Measurements from ENCODE around the gene XIRP2. TPM values are rescaled to one million over a fixed set of nuclear protein-coding genes. Genes with fewer than 3 reads are reported as not detected.
"Not testable (repeated sequence)": the region's sequence is repeated elsewhere in the genome, so short reads cannot be mapped to it uniquely, and the experiment has no call there.

XIRP2 gene
- total RNA-seq, 2 experiments from 2014 or later: not detected

DNA sequence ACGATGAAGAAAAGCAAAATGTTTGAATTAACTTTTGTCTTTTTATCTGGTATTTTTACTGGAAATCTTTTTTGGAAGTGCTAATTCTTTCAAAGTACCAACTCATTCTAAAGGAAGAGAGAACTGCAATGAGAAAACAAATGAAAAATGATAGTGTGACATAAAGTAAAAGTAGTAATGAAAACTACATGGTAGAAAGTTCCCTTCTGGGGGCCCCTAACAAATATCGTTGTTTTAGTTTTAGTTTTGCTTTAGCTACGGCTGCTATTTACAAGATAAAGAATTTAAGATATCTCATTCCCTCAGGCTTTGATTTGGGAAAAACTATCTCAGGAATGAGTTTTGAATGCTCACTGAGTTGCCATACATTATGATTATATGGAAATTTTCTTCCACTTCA lies 161.4 kb downstream of the XIRP2 start:
- H3K4me1 Mint-ChIP-seq: no peaks in the 10 kb centered on the region
- no peaks in the 10 kb centered on the region for H3K9me3 Mint-ChIP-seq
- DNase-seq: no peak
- H3K4me3 Mint-ChIP-seq: no peak overlapping the region
- H3K27me3 Mint-ChIP-seq: no peaks in the 10 kb centered on the region
- H3K36me3 Mint-ChIP-seq: no peaks in the 10 kb centered on the region
- no peak overlapping the region for H3K27ac Mint-ChIP-seq

DNA sequence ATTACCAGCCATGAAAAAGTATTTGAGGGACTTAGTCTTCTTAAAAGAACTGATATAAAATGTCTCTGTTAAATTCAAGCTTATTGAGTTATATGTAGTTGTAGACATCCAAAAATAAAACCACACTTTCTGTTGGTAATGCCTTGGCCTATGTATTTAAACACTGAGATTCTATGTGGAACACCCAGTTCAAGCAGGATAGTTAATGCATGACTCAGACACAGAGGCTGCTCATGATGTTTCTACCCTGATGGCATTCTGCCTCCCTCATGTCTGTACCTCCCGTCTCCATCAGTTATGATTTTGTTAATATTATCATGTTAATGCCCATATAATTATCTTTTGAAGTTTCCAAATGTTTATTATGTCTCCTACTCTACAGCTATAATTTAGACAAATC lies 164.5 kb downstream of the XIRP2 start:
- Mint-ChIP-seq H3K27me3 (no peaks in the 10 kb centered on the region), H3K4me3 (no peak overlapping the region), H3K4me1 (no peaks in the 10 kb centered on the region), H3K27ac (no peak overlapping the region), H3K9me3 (no peaks in the 10 kb centered on the region), H3K36me3 (no peaks in the 10 kb centered on the region)
- DNase-seq: no peak

DNA sequence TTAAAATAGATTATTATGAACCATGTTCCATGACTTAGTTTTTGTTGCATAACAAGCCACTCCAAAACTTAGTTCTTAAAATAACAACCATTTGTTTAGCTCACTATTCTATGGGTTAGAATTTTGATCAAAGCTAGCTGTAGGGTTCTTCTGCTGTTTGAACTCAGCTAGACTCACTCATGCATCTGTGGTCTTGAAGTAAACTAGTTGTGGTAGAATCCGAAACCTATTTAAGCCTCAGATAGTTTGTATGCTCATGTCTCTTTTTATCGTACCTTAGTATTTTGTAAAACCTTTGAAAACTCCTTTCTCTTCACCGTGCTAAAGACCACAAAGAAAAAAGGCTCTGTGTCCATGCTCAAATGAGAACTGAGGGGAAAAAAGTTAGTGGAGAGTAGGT lies 166.6 kb downstream of the XIRP2 start:
- Mint-ChIP-seq H3K4me1 (no peaks in the 10 kb centered on the region), H3K9me3 (no peaks in the 10 kb centered on the region)

DNA sequence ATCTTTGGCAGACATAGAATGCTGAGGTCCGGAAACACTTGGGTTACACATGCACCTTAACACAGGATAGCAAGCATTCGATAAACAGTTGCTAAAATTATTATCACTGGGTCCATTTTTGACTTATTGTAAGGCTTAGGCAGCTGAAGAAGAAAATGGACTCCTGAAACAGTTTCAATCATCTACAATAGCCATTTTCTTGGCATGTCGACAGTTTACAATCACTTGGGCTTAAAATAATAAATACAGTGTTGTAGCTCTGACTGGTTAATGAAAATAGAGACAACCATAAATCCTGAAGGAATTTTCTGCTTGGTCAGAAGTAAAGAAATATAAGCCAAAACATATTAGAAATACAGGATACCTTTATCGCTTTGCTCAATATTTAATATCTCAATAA lies 169.2 kb downstream of the XIRP2 start:
- no peaks in the 10 kb centered on the region for H3K9me3 Mint-ChIP-seq
- H3K4me1 Mint-ChIP-seq: no peaks in the 10 kb centered on the region
- H3K27ac Mint-ChIP-seq: no peak overlapping the region
- H3K4me3 Mint-ChIP-seq: no peak overlapping the region
- H3K36me3 Mint-ChIP-seq: no peaks in the 10 kb centered on the region
- no peak for DNase-seq
- H3K27me3 Mint-ChIP-seq: no peaks in the 10 kb centered on the region

More for the DNA sequence above, 166.6 kb downstream of the XIRP2 start:
- Mint-ChIP-seq H3K27ac (no peak overlapping the region), H3K36me3 (no peaks in the 10 kb centered on the region), H3K4me3 (no peak overlapping the region), H3K27me3 (no peaks in the 10 kb centered on the region)
- no peak for DNase-seq

DNA sequence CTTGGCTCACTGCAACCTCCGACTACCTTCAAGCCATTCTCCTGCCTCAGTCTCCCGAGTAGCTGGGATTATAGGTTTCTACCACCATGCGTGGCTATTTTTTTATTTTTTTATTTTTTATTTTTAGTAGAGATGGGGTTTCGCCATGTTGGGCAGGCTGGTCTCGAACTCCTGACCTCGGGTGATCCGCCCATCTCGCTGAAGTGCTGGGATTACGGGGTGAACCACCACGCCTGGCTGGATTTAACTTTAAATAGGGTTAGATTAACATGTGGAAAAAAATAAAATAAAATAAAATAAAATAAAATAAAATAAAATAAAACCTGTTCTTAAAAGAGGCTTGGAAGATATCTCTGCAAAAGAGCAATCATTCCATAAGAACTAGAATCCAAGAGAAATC lies 170.9 kb downstream of the XIRP2 start:
- no peak overlapping the region for H3K27ac Mint-ChIP-seq
- H3K36me3 Mint-ChIP-seq: no peaks in the 10 kb centered on the region

DNA sequence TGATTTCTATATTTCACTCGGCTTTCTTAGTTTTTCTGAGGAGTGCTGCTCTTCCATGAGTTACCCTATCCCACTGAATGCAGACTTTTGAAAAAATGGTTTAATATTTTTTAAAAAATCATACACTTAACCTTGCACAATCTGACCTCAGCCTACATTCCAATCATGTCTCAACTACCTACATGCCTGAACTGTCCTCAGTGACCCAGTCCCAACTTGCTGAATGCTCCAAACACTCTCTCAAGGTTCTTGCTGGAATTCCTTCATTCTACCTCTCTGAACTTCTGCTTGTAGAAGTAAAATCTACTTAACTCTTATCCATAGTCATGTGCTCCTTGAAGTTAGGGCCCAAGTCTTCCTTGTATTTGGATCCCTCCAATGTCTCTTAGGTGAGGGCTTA lies 181.6 kb downstream of the XIRP2 start:
- H3K27me3 Mint-ChIP-seq: no peaks in the 10 kb centered on the region
- H3K4me3 Mint-ChIP-seq: no peak overlapping the region
- no peak overlapping the region for H3K27ac Mint-ChIP-seq
- DNase-seq: no peak
- no peaks in the 10 kb centered on the region for H3K9me3 Mint-ChIP-seq
- no peaks in the 10 kb centered on the region for H3K36me3 Mint-ChIP-seq
- H3K4me1 Mint-ChIP-seq: no peaks in the 10 kb centered on the region

More for the DNA sequence above, 170.9 kb downstream of the XIRP2 start:
- Mint-ChIP-seq H3K4me3 (no peak overlapping the region), H3K9me3 (no peaks in the 10 kb centered on the region), H3K4me1 (no peaks in the 10 kb centered on the region), H3K27me3 (no peaks in the 10 kb centered on the region)
- no peak for DNase-seq

DNA sequence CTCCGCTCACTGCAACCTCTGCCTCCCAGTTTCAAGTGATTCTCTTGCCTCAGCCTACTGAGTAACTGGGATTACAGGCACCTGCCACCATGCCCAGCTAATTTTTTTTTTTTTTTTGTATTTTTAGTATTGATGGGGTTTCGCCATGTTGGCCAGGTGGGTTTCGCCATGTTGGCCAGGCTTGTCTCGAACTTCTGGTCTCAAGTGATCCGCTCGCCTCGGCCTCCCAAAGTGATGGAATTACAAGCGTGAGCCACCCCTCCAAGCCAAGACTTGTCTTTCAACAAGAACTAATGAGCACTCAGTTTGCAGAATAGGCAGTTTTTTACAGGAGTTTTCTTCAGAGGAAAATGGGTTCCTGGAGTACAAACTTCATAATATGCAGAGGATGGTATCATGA lies 187.4 kb downstream of the XIRP2 start:
- DNase-seq, H3K4me3 Mint-ChIP-seq, H3K36me3 Mint-ChIP-seq, H3K27ac Mint-ChIP-seq, H3K9me3 Mint-ChIP-seq, H3K27me3 Mint-ChIP-seq, H3K4me1 Mint-ChIP-seq: not testable (repeated sequence)

DNA sequence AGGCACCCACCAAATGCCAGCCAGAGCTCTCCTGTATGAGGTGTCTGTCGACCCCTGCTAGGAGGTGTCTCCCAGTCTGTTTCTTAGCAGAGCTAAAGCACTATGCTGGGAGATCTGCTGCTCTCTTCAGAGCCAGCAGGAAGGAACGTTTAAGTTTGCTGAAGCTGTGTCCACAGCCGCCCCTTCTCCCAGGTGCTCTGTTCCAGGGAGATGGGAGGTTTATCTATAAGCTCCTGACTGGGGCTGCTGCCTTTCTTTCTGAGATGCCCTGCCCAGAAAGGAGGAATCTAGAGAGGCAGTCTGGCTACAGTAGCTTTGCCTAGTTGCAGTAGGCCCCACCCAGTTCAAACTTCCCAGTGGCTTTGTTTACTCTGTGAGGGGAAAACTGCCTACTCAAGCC lies 210.7 kb downstream of the XIRP2 start:
- not testable (repeated sequence) for H3K36me3 Mint-ChIP-seq, H3K4me1 Mint-ChIP-seq, H3K4me3 Mint-ChIP-seq, H3K27ac Mint-ChIP-seq, H3K9me3 Mint-ChIP-seq, DNase-seq, H3K27me3 Mint-ChIP-seq

DNA sequence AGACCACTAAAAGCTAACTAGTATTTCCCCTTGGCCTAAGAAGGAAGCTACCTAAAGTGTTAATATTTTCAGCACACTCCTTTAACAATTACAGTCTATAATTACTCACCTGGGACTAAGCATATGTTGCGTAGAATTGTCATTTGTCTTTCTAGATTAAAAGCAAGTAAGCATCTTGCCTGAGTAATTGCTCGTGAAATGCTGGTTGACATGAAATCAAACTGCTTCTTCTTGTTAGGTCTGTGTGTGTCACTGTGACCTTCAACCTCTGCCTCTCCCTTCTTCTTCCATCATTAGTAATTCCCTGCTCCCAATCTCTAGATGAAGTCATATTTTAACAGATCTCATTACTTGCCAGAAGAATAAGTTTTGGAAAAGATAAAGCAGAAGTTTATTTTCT lies 212.2 kb downstream of the XIRP2 start:
- H3K27me3 Mint-ChIP-seq: no peaks in the 10 kb centered on the region
- H3K36me3 Mint-ChIP-seq: no peaks in the 10 kb centered on the region
- no peak overlapping the region for H3K27ac Mint-ChIP-seq
- no peak for DNase-seq
- no peak overlapping the region for H3K4me3 Mint-ChIP-seq
- H3K9me3 Mint-ChIP-seq: peaks cover 3% of the 10 kb centered on the region
- no peaks in the 10 kb centered on the region for H3K4me1 Mint-ChIP-seq

DNA sequence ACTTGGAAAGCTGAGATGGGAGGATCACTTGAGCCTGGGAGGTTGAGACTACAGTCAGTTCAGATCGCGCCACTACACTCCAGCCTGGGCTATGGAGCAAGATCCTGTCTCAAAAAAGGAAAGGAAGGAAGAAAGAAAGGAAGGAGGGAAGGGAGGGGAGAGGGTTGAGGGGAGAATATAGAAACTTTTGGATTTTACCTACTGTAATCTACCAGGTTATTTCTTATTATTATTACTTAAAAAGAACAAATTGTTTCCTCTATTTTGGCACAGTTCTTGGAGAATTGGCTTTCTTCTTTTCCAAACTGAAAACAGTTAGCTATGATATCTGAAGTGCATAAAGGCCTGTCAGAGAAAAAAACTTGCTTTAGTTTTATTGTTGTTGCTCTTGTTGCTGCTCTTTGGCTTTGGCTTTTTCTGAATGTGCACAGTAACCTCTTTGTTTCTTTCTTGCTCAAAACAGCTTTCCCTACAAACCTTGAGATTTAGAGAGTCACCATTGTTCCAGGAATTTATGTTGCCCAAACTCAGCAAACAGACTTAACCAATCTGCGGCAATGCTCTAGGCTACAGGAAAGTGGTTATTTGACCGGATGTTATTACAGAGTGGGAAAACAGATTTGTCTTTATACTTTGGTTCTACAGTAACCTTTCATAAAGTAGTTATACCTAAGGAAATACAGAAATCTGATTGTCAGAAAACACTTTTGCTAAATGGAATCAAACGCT lies 214.9 kb downstream of the XIRP2 start:
- no peak overlapping the region for H3K27ac Mint-ChIP-seq
- no peaks in the 10 kb centered on the region for H3K27me3 Mint-ChIP-seq
- no peaks in the 10 kb centered on the region for H3K4me1 Mint-ChIP-seq
- DNase-seq: no peak
- no peak overlapping the region for H3K4me3 Mint-ChIP-seq
- no peaks in the 10 kb centered on the region for H3K36me3 Mint-ChIP-seq
- H3K9me3 Mint-ChIP-seq: peaks cover 5% of the 10 kb centered on the region

DNA sequence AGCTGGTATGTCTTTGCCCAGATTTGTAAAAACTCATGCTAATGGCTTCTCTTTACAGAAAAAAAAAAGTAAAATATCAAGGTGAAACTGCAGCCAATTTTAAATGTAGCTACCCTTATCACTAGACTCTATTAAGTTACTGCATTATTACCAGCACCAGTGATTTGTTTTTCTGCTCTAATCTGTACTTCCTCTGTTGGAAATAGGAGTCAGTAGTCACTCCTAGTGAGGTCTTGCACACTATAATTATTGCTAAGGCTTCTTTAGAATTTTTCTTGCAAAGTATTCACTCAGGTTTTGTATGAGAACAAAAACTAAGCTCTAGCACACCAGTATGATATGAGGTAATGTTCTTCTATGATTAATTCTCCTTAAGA lies 215.5 kb downstream of the XIRP2 start:
- no peak overlapping the region for H3K4me3 Mint-ChIP-seq
- H3K27ac Mint-ChIP-seq: no peak overlapping the region
- peaks cover 5% of the 10 kb centered on the region for H3K9me3 Mint-ChIP-seq
- DNase-seq: no peak
- H3K4me1 Mint-ChIP-seq: no peaks in the 10 kb centered on the region
- H3K27me3 Mint-ChIP-seq: no peaks in the 10 kb centered on the region
- no peaks in the 10 kb centered on the region for H3K36me3 Mint-ChIP-seq

DNA sequence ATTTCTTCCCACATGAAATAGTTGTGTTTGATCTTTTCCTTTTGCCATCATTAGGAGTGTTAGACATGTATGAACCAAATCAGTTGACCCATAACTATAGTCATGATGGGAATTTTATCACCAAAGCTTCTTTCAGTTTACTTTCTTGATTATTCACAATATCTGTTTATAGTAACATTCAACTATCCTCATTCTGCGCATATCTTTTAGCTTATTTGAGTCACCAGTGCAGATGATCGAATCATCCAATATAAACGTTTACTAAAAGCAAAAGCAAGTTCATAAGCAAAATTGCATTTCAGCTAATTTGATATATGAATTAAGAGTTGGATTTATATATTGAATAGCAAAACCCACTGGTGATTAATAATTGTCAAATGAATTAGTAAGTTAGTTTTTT lies 216.4 kb downstream of the XIRP2 start:
- Mint-ChIP-seq H3K9me3 (peaks cover 9% of the 10 kb centered on the region), H3K36me3 (no peaks in the 10 kb centered on the region), H3K27me3 (no peaks in the 10 kb centered on the region), H3K27ac (no peak overlapping the region), H3K4me3 (no peak overlapping the region), H3K4me1 (no peaks in the 10 kb centered on the region)
- DNase-seq: no peak

DNA sequence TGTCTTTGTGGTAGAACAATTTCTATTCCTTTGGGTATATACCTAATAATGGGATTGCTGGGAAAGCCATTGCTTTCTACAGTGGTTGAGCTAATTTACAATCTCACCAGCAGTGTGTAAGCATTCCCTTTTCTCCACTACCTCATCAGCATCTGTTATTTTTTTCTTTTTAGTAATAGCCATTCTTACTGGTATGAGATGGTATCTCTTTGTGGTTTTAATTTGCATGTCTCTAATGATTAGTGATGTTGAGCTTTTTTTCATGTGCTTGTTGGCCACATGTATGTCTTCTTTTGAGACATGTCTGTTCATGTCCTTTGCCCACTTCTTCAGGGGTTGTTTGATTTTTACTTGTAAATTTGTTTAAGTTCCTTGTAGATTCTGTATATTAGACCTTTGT lies 221.4 kb downstream of the XIRP2 start:
- peaks cover 12% of the 10 kb centered on the region for H3K9me3 Mint-ChIP-seq
- H3K4me3 Mint-ChIP-seq, H3K27ac Mint-ChIP-seq, DNase-seq, H3K27me3 Mint-ChIP-seq, H3K4me1 Mint-ChIP-seq, H3K36me3 Mint-ChIP-seq: not testable (repeated sequence)

DNA sequence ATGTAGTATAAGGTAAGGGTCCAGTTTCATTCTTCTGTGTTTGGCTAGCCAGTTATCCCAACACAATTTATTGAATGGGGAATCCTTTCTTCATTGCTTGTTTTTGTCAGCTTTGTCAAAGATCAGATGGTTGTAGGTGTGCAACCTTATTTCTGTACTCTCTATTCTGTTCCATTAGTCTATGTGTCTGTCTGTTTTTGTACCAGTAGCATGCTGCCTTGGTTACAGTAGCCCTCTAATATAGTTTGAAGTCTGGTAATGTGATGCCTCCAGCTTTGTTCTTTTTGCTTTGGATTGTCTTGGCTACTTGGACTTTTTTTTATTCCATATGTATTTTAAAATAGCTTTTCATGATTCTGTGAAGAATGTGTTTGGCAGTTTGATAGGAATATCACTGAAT lies 222.1 kb downstream of the XIRP2 start:
- Mint-ChIP-seq H3K27ac (no peak overlapping the region), H3K4me1 (no peaks in the 10 kb centered on the region), H3K27me3 (no peaks in the 10 kb centered on the region), H3K36me3 (no peaks in the 10 kb centered on the region), H3K9me3 (peaks cover 9% of the 10 kb centered on the region), H3K4me3 (no peak overlapping the region)
- no peak for DNase-seq

DNA sequence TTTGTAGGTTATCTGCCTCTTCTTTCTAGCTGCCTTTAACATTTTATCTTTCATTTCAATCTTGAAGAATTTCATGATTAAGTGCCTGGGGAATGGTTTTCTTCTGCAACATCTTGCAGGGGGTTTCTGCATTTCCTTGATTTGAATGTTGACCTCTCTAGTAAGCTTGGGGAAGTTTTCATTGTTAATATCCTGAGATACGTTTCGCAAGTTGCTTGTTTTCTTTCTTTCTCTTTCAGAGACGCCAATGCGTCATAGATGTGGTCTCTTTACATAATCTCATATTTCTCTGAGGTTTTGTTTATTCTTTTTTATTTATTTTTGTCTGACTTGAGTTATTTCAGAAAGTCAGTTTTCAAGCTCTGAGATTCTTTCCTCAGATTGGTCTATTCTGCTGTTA lies 225.7 kb downstream of the XIRP2 start:
- H3K4me1 Mint-ChIP-seq: no peaks in the 10 kb centered on the region
- DNase-seq: no peak
- H3K4me3 Mint-ChIP-seq: no peak overlapping the region
- no peak overlapping the region for H3K27ac Mint-ChIP-seq
- no peaks in the 10 kb centered on the region for H3K27me3 Mint-ChIP-seq
- H3K9me3 Mint-ChIP-seq: peaks cover 7% of the 10 kb centered on the region
- H3K36me3 Mint-ChIP-seq: no peaks in the 10 kb centered on the region

DNA sequence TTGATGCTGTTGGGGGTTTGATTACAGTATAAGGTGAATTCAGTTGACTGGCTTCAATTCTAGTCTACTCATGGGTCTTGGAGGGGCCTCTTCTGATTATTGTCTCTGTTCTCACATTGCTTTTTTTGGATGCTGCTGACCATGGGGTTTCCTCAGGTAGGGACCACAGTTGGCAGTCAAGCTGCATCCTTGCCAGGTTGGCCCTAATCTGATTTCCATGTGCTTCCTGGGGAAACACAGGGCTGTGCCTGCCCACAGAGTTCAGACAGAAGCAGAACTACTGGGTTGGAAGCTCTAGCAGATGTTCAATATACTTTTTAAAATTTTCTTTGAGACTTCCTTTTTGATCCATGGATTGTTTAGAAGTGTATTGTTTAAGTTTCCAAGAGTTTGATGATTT lies 227.3 kb downstream of the XIRP2 start:
- no peaks in the 10 kb centered on the region for H3K27me3 Mint-ChIP-seq
- no peaks in the 10 kb centered on the region for H3K36me3 Mint-ChIP-seq
- H3K9me3 Mint-ChIP-seq: no peaks in the 10 kb centered on the region
- H3K27ac Mint-ChIP-seq: no peak overlapping the region
- no peak for DNase-seq
- H3K4me1 Mint-ChIP-seq: no peaks in the 10 kb centered on the region
- no peak overlapping the region for H3K4me3 Mint-ChIP-seq

DNA sequence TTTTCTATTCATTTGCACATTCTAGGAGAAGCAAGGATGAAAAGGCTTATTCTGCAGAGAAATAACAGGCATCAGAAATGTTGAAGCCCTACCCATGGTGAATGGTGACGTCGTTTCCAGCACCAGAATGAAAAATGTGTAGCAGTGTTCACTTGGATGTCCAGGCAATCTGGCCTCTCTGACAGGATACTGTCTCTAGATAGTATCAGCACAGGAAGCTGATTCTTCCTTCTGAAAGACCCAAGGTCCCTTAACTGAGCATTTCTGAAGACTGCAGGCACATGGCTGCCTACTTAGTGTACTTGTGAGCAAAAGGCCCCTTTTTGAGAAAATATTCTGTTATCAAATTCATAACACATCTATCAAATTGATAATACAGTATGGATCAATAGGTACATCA lies 234.1 kb downstream of the XIRP2 start:
- Mint-ChIP-seq H3K27ac (no peak overlapping the region), H3K9me3 (no peaks in the 10 kb centered on the region), H3K4me1 (no peaks in the 10 kb centered on the region), H3K27me3 (no peaks in the 10 kb centered on the region), H3K36me3 (no peaks in the 10 kb centered on the region), H3K4me3 (no peak overlapping the region)
- no peak for DNase-seq

Data from activated naive CD8-positive, alpha-beta T cell treated with anti-CD3 and anti-CD28 coated beads for 36 hours (primary cell).